Thymus (tissue), 11 donors: ENCODE data around the gene CTNND1. TPM values are rescaled to one million over a fixed set of nuclear protein-coding genes. Genes with fewer than 3 reads are reported as not detected.

Source experiments
- DNase-seq, 9 donors: peaks; one replicate each; pipeline ENCODE4 v3.0.0-alpha.2; 2013; ENCODE audit warnings: low spot score in 9 of 9, low read depth in 6 of 9, missing footprints in 1 of 9
- H3K27ac ChIP-seq, 2 donors: one replicate each; pipeline ENCODE4 v1.5.1; 2013; ENCODE audit warnings: control low read depth in 1 of 2, low read depth in 1 of 2, low read length in 1 of 2, mild to moderate bottlenecking in 1 of 2, moderate library complexity in 1 of 2
- H3K27me3 ChIP-seq, 2 donors: one replicate each; pipeline ENCODE4 v1.5.1; 2013; ENCODE audit warnings: low read length in 1 of 2; ENCODE audit not compliant: control insufficient read depth in 2 of 2, insufficient read depth in 1 of 2
- H3K36me3 ChIP-seq, 2 donors: one replicate each; pipeline ENCODE4 v1.5.1; 2013; ENCODE audit warnings: low read length in 1 of 2, mild to moderate bottlenecking in 1 of 2, moderate library complexity in 1 of 2; ENCODE audit not compliant: control insufficient read depth in 2 of 2, insufficient read depth in 2 of 2
- H3K4me1 ChIP-seq, 2 donors: one replicate each; pipeline ENCODE4 v1.5.1; 2013; ENCODE audit warnings: low read length in 2 of 2; ENCODE audit not compliant: control insufficient read depth in 2 of 2, insufficient read depth in 2 of 2
- H3K4me3 ChIP-seq, 2 donors: one replicate each; pipeline ENCODE4 v1.5.1; 2013; ENCODE audit warnings: low read length in 2 of 2, control low read depth in 1 of 2, mild to moderate bottlenecking in 1 of 2
- H3K9me3 ChIP-seq, 2 donors: one replicate each; pipeline ENCODE4 v1.5.1; 2013; ENCODE audit warnings: low read length in 1 of 2, mild to moderate bottlenecking in 1 of 2; ENCODE audit not compliant: control insufficient read depth in 2 of 2, insufficient read depth in 1 of 2
- WGBS: extraction: QIAGEN DNeasy Blood & Tissue Kit; methylation state at CpG from one replicate; pipeline ENCODE4 v1.1.7; 2013; 5-methylcytosine and 5-hydroxymethylcytosine counted together
- polyA plus RNA-seq: library from polyadenylated mRNA; stranded (reverse); fragments of 200-250 nt; gene quantifications from one replicate; pipeline ENCODE4 v1.2.3, GENCODE V29; 2013
- total RNA-seq: library from RNA; stranded (reverse); fragments of 120-200 nt; gene quantifications from one replicate; pipeline ENCODE4 v1.2.4, GENCODE V29; 2013
- donor health status: healthy.

The CTNND1 gene
- total and polyA plus RNA-seq, 2 donors = 34.9 to 38.6 TPM

GRCh38 chr11:57771365-57771764, 9.8 kb downstream of the CTNND1 start:
- peaks cover 0 to 5% of the 10 kb centered on the region in 2 donors for H3K4me1 ChIP-seq
- no peaks in the 10 kb centered on the region for H3K9me3 ChIP-seq
- 98% methylated on average over 3 of the region's 3 CpGs for WGBS
- no peak overlapping the region for H3K27ac ChIP-seq
- H3K4me3 ChIP-seq = no peak overlapping the region
- no peaks in the 10 kb centered on the region for H3K27me3 ChIP-seq
- H3K36me3 ChIP-seq = no peaks in the 10 kb centered on the region
- no peak for DNase-seq

- no peak for DNase-seq
- Histone ChIP-seq H3K27me3 (no peaks in the 10 kb centered on the region), H3K36me3 (no peaks in the 10 kb centered on the region), H3K27ac (no peak overlapping the region), H3K4me1 (peaks cover 0 to 13% of the 10 kb centered on the region in 2 donors), H3K4me3 (no peak overlapping the region), H3K9me3 (no peaks in the 10 kb centered on the region)
- 94% methylated on average over 4 of the region's 4 CpGs for WGBS
These were observed 11.0 kb downstream of the CTNND1 start for GRCh38 chr11:57772562-57772961.

DNA sequence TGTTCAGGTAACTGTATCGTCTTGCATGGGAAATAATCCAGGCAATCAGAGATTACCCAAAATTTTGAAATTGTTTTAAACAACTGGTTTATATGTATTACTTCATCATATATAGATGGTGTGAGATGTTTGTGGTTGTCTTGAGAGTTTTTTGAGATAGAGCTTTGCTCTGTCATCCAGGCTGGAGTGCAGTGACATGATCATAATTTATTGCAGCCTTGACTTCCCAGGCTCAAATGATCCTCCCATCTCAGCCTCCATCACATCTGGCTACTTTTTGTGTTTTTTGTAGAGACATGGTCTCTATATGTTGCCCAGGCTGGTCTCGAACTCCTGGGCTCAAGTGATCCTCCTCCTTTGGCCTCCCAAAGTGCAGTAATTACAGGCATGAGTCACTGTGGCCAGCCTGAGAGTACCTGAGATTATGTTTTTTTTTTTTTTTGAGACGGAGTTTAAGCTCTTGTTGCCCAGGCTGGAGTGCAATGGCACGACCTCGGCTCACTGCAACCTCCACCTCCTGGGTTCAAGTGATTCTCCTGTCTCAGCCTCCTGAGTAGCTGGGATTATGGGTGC, 11.5 kb downstream of the CTNND1 start:
- peaks cover 0 to 17% of the 10 kb centered on the region in 2 donors for H3K4me1 ChIP-seq
- H3K27me3 ChIP-seq = no peaks in the 10 kb centered on the region
- WGBS = 97% methylated on average over 5 of the region's 5 CpGs
- H3K9me3 ChIP-seq = no peaks in the 10 kb centered on the region
- no peak overlapping the region for H3K27ac ChIP-seq
- H3K36me3 ChIP-seq = no peaks in the 10 kb centered on the region
- no peak for DNase-seq
- H3K4me3 ChIP-seq = no peak overlapping the region

- Histone ChIP-seq H3K36me3 (no peaks in the 10 kb centered on the region), H3K9me3 (no peaks in the 10 kb centered on the region), H3K27me3 (no peaks in the 10 kb centered on the region), H3K4me3 (no peak overlapping the region), H3K27ac (no peak overlapping the region), H3K4me1 (peaks cover 5 to 25% of the 10 kb centered on the region in 2 donors)
- no peak for DNase-seq
- WGBS = 81% methylated on average over 5 of the region's 5 CpGs
These were observed 13.9 kb downstream of the CTNND1 start for GRCh38 chr11:57775491-57775890.

GRCh38 chr11:57776031-57776521, 14.5 kb downstream of the CTNND1 start:
- Histone ChIP-seq H3K9me3 (no peaks in the 10 kb centered on the region), H3K27ac (no peak overlapping the region), H3K27me3 (no peaks in the 10 kb centered on the region), H3K4me3 (no peak overlapping the region), H3K36me3 (no peaks in the 10 kb centered on the region), H3K4me1 (peaks cover 5 to 28% of the 10 kb centered on the region in 2 donors)
- no peak for DNase-seq
- 81% methylated on average over 3 of the region's 3 CpGs for WGBS

GRCh38 chr11:57776577-57777210, 15.1 kb downstream of the CTNND1 start:
- Histone ChIP-seq H3K9me3 (no peaks in the 10 kb centered on the region), H3K4me1 (peaks cover 5 to 33% of the 10 kb centered on the region in 2 donors), H3K4me3 (no peak overlapping the region), H3K27me3 (no peaks in the 10 kb centered on the region), H3K27ac (peak overlapping the region in 1 of 2 donors; percentile 2), H3K36me3 (no peaks in the 10 kb centered on the region)
- 93% methylated on average over 2 of the region's 2 CpGs for WGBS
- no peak for DNase-seq

- Histone ChIP-seq H3K4me1 (peaks cover 5 to 33% of the 10 kb centered on the region in 2 donors), H3K4me3 (no peak overlapping the region), H3K36me3 (no peaks in the 10 kb centered on the region), H3K9me3 (no peaks in the 10 kb centered on the region), H3K27ac (peak overlapping the region; percentile 53 to 69), H3K27me3 (no peaks in the 10 kb centered on the region)
- no peak for DNase-seq
- 94% methylated on average over 3 of the region's 3 CpGs for WGBS
These were observed 16.3 kb downstream of the CTNND1 start for GRCh38 chr11:57777969-57778317.

- peaks cover 5 to 33% of the 10 kb centered on the region in 2 donors for H3K4me1 ChIP-seq
- H3K27me3 ChIP-seq = no peaks in the 10 kb centered on the region
- H3K4me3 ChIP-seq = no peak overlapping the region
- no peak for DNase-seq
- WGBS = 61% methylated on average over 6 of the region's 6 CpGs
- H3K27ac ChIP-seq = peak overlapping the region; percentile 53 to 69
- H3K9me3 ChIP-seq = no peaks in the 10 kb centered on the region
- H3K36me3 ChIP-seq = no peaks in the 10 kb centered on the region
These were observed 16.9 kb downstream of the CTNND1 start for GRCh38 chr11:57778318-57779037.

DNA sequence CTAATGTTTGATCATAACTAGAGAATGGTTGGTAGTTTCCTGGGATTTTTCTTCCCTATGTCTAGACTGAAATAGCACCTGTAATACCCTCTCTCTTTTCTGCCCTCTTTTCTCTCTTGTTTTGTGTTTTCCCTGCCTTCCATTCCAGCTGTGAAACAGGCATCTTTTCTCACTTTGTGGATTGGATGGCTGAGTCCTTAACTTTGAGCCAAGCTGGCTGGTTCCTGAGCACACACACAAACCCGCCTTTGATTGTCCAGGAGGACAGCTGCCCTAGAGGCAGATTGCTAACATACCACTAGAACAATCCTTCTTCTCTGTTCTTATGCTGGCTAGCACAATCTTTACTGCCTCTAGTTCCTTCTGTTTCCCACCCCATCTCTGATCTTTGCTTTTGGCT, 17.7 kb downstream of the CTNND1 start:
- no peaks in the 10 kb centered on the region for H3K9me3 ChIP-seq
- peaks cover 5 to 33% of the 10 kb centered on the region in 2 donors for H3K4me1 ChIP-seq
- H3K36me3 ChIP-seq = no peaks in the 10 kb centered on the region
- no peak for DNase-seq
- no peak overlapping the region for H3K27ac ChIP-seq
- 96% methylated on average over 1 of the region's 1 CpG for WGBS
- no peak overlapping the region for H3K4me3 ChIP-seq
- H3K27me3 ChIP-seq = no peaks in the 10 kb centered on the region
